Measurements from ENCODE around the gene MC2R. TPM values are rescaled to one million over a fixed set of nuclear protein-coding genes. Genes with fewer than 3 reads are reported as not detected.

MC2R gene
- total RNA-seq, 1 experiment from 2014 or later = not detected

GRCh38 chr18:13912601-13913000 lies 2.7 kb downstream of the MC2R start:
- intact Hi-C loops (cut with micrococcal nuclease) = no loop called here
- Histone ChIP-seq H3K9ac (ENCODE audit: low read length) (no peak overlapping the region), H3K79me2 (ENCODE audit: insufficient read depth, low read length) (no peaks in the 10 kb centered on the region), H3K4me2 (ENCODE audit: low read length) (no peak overlapping the region), H3K27ac (ENCODE audit: low read depth, low read length) (no peak overlapping the region), H3K9me2 (ENCODE audit: insufficient read depth) (no peaks in the 10 kb centered on the region), H3K9me3 (ENCODE audit: control insufficient read depth in 1 of 2, insufficient read depth in 1 of 2, low read depth in 1 of 2, low read length in 2 of 2) (no peaks in the 10 kb centered on the region), H2AFZ (ENCODE audit: low read depth, low read length, poor library complexity, severe bottlenecking) (no peak overlapping the region), H3K4me1 (ENCODE audit: control insufficient read depth in 1 of 2, insufficient read depth in 2 of 2, low read length in 2 of 2) (no peaks in the 10 kb centered on the region), H4K20me1 (ENCODE audit: insufficient read depth) (no peaks in the 10 kb centered on the region), H3K4me3 (replicated peaks in 1 of 2; ENCODE audit: low read depth in 1 of 2, low read length in 2 of 2) (no peak overlapping the region), H3K27me3 (ENCODE audit: insufficient read depth, low read length) (no peaks in the 10 kb centered on the region), H3K36me3 (ENCODE audit: control insufficient read depth in 1 of 2, insufficient read depth in 2 of 2, low read length in 2 of 2) (no peaks in the 10 kb centered on the region)
- POLR2A ChIA-PET = no interaction called here
- CTCF ChIA-PET = no interaction called here
- ATAC-seq (no peak), DNase-seq (ENCODE audit: low read depth, low spot score) (no peak)
- RAD21 ChIA-PET (ENCODE audit: low non-redundant PET in 1 of 2, low total read pairs in 2 of 2, uncharacterized antibody in 2 of 2, unreplicated experiment in 2 of 2) = no interaction called here
- TF ChIP-seq REST (IDR thresholded peaks at IDR 0.05; ENCODE audit: low read depth) (no peak), MAX (IDR thresholded peaks at IDR 0.05) (no peak), CEBPB (IDR thresholded peaks at IDR 0.05; ENCODE audit: low read depth) (no peak), RAD21 (IDR thresholded peaks at IDR 0.05; ENCODE audit: low read depth) (no peak), ZBTB33 (IDR thresholded peaks at IDR 0.05; ENCODE audit: extremely low read depth, insufficient replicate concordance, low read length) (no peak), JUND (IDR thresholded peaks at IDR 0.05) (no peak), EZH2phosphoT487 (IDR thresholded peaks at IDR 0.05; ENCODE audit: borderline replicate concordance) (no peak), EGR1 (IDR thresholded peaks at IDR 0.05; ENCODE audit: low read depth) (no peak), FOSL1 (IDR thresholded peaks at IDR 0.05; ENCODE audit: low read depth) (no peak), TCF7L2 (IDR thresholded peaks at IDR 0.05; ENCODE audit: borderline replicate concordance, extremely low read depth, insufficient read depth, insufficient read length) (no peak), CTCF (IDR thresholded peaks at IDR 0.05 in 2 of 3, conservative IDR thresholded peaks at IDR 0.05 in 1 of 3; ENCODE audit: borderline replicate concordance in 1 of 3, insufficient read depth in 1 of 3, low read depth in 2 of 3, low read length in 2 of 3) (no peak), CBX3 (IDR thresholded peaks at IDR 0.05; ENCODE audit: low read depth) (no peak), SP1 (IDR thresholded peaks at IDR 0.05; ENCODE audit: low read depth) (no peak), SIN3A (IDR thresholded peaks at IDR 0.05; ENCODE audit: low read depth) (no peak), POLR2AphosphoS5 (IDR thresholded peaks at IDR 0.05; ENCODE audit: low read depth, low read length) (no peak), ZFX (IDR thresholded peaks at IDR 0.05) (no peak), YY1 (IDR thresholded peaks at IDR 0.05; ENCODE audit: extremely low read depth, insufficient replicate concordance, low read depth, low read length) (no peak), SRF (IDR thresholded peaks at IDR 0.05; ENCODE audit: low read depth) (no peak), POLR2A (IDR thresholded peaks at IDR 0.05; ENCODE audit: borderline replicate concordance, extremely low read depth, insufficient read depth, insufficient read length) (no peak), ELF1 (IDR thresholded peaks at IDR 0.05; ENCODE audit: borderline replicate concordance, low read depth) (no peak)
- BruUV-seq (replicated peaks) = no TSS peak
